Trophoblast cell (in vitro differentiated cells and primary cell): ENCODE results near the gene ZNF559.

Experiments
- DNase-seq, 2 donors: peaks; one replicate each; pipeline ENCODE4 v3.0.0-alpha.2; 2016
- H2AFZ ChIP-seq: 2 replicates; pipeline ENCODE4 v1.6.1; 2013; ENCODE audit warnings: low read length, moderate library complexity, mild to moderate bottlenecking; ENCODE audit not compliant: insufficient read depth, poor library complexity
- H2AK5ac ChIP-seq: 2 replicates; pipeline ENCODE4 v1.6.1; 2013; ENCODE audit warnings: mild to moderate bottlenecking, low read length
- H2BK120ac ChIP-seq: 2 replicates; pipeline ENCODE4 v1.6.1; 2013; ENCODE audit warnings: low read length, mild to moderate bottlenecking, moderate library complexity; ENCODE audit not compliant: insufficient read depth, poor library complexity
- H2BK12ac ChIP-seq: 2 replicates; pipeline ENCODE4 v1.6.1; 2013; ENCODE audit warnings: mild to moderate bottlenecking, low read length, moderate library complexity
- H2BK5ac ChIP-seq: 2 replicates; pipeline ENCODE4 v1.6.1; 2013; ENCODE audit warnings: low read length, low read depth, moderate library complexity, mild to moderate bottlenecking; ENCODE audit not compliant: poor library complexity
- H3K14ac ChIP-seq: 2 replicates; pipeline ENCODE4 v1.6.1; 2013; ENCODE audit warnings: mild to moderate bottlenecking, low read length
- H3K18ac ChIP-seq: 2 replicates; pipeline ENCODE4 v1.6.1; 2013; ENCODE audit warnings: mild to moderate bottlenecking, low read length
- H3K23ac ChIP-seq: 2 replicates; pipeline ENCODE4 v1.6.1; 2013; ENCODE audit warnings: low read length
- H3K27ac ChIP-seq: 2 replicates; pipeline ENCODE4 v1.5.1; 2013; ENCODE audit warnings: low read depth, mild to moderate bottlenecking, inconsistent platforms, low read length, moderate library complexity
- H3K27me3 ChIP-seq: 2 replicates; pipeline ENCODE4 v1.6.1; 2013; ENCODE audit warnings: inconsistent platforms, mild to moderate bottlenecking, low read length, moderate library complexity; ENCODE audit not compliant: insufficient read depth
- H3K36me3 ChIP-seq, 2 experiments: 1 replicate in 1 of 2; 2 replicates in 1 of 2; pipeline ENCODE4 v1.6.1; 2013; ENCODE audit warnings: low read length in 2 of 2, mild to moderate bottlenecking in 2 of 2, moderate library complexity in 1 of 2; ENCODE audit not compliant: insufficient read depth in 2 of 2, control insufficient read depth in 1 of 2
- H3K4ac ChIP-seq: 2 replicates; pipeline ENCODE4 v1.6.1; 2013; ENCODE audit warnings: low read depth, mild to moderate bottlenecking, low read length, moderate library complexity
- H3K4me1 ChIP-seq, 2 experiments: 1 replicate in 1 of 2; 2 replicates in 1 of 2; pipeline ENCODE4 v1.6.1; 2013; ENCODE audit warnings: low read length in 2 of 2, mild to moderate bottlenecking in 2 of 2, moderate library complexity in 1 of 2; ENCODE audit not compliant: insufficient read depth in 2 of 2, control insufficient read depth in 1 of 2
- H3K4me2 ChIP-seq: 2 replicates; pipeline ENCODE4 v1.6.1; 2013; ENCODE audit warnings: inconsistent platforms, mild to moderate bottlenecking, low read length, moderate library complexity
- H3K4me3 ChIP-seq: 2 replicates; pipeline ENCODE4 v1.5.1; 2013; ENCODE audit warnings: mild to moderate bottlenecking, low read depth, low read length, inconsistent platforms
- H3K79me1 ChIP-seq: one replicate; pipeline ENCODE4 v1.6.1; 2013; ENCODE audit warnings: low read length
- H3K79me2 ChIP-seq: 2 replicates; pipeline ENCODE4 v1.6.1; 2013; ENCODE audit warnings: low read length, mild to moderate bottlenecking; ENCODE audit not compliant: control insufficient read depth, insufficient read depth, poor library complexity
- H3K9ac ChIP-seq: 2 replicates; pipeline ENCODE4 v1.6.1; 2013; ENCODE audit warnings: mild to moderate bottlenecking, low read length
- H3K9me3 ChIP-seq: 2 replicates; pipeline ENCODE4 v1.6.1; 2013; ENCODE audit warnings: low read depth, mild to moderate bottlenecking, control low read depth, inconsistent platforms, low read length; ENCODE audit not compliant: insufficient read depth
- H4K12ac ChIP-seq: 2 replicates; pipeline ENCODE4 v1.6.1; 2013; ENCODE audit warnings: low read depth, mild to moderate bottlenecking, low read length, moderate library complexity
- H4K8ac ChIP-seq: 2 replicates; pipeline ENCODE4 v1.6.1; 2013; ENCODE audit warnings: low read depth, mild to moderate bottlenecking, low read length, moderate library complexity
- H4K91ac ChIP-seq: one replicate; pipeline ENCODE4 v1.6.1; 2013; ENCODE audit warnings: low read depth, mild to moderate bottlenecking, low read length, moderate library complexity
- WGBS: extraction: QIAGEN DNeasy Blood & Tissue Kit; methylation state at CpG from one replicate; pipeline ENCODE4 v1.1.7; 2013; ENCODE audit warnings: missing lambda C conversion rate; ENCODE audit not compliant: insufficient read length, insufficient coverage; ENCODE audit errors: extremely low coverage; 5-methylcytosine and 5-hydroxymethylcytosine counted together

Gene ZNF559

DNA sequence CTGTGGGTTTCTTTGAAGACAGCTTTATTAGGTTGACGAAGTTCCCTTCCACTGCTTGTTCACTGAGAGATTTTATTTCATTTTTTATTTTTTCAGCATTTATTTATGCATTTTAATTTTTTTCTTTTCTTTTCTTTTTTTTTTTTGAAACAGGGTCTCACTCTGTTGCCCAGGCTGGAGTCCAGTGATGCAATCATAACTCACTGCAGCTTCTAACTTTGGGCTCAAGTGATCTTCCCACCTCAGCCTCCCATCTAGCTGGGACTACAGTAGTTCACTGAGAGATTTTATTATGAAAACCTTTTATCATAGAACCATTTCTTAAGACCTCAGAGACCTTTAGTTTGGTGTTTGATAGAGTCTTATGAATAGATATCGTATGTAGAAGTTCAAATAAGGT, 28.5 kb downstream of the ZNF559 start:
- Histone ChIP-seq H3K79me1 (no peaks in the 10 kb centered on the region), H3K4ac (no peak overlapping the region), H3K4me1 (no peaks in the 10 kb centered on the region), H4K12ac (no peak overlapping the region), H2BK12ac (no peak overlapping the region), H4K91ac (no peak overlapping the region), H2AK5ac (no peak overlapping the region), H3K36me3 (peaks cover 0 to 2% of the 10 kb centered on the region in 2 experiments), H2BK120ac (no peak overlapping the region), H3K9ac (no peak overlapping the region), H3K4me3 (no peak overlapping the region), H3K23ac (no peak overlapping the region), H3K27me3 (no peaks in the 10 kb centered on the region), H2BK5ac (no peak overlapping the region), H3K79me2 (no peaks in the 10 kb centered on the region), H2AFZ (no peak overlapping the region), H3K4me2 (no peak overlapping the region), H4K8ac (no peak overlapping the region), H3K18ac (no peak overlapping the region), H3K9me3 (peaks cover 15% of the 10 kb centered on the region), H3K27ac (no peak overlapping the region), H3K14ac (no peak overlapping the region)
- DNase-seq: no peak
- WGBS: no CpG with 5 or more reads among the region's 2 CpGs

DNA sequence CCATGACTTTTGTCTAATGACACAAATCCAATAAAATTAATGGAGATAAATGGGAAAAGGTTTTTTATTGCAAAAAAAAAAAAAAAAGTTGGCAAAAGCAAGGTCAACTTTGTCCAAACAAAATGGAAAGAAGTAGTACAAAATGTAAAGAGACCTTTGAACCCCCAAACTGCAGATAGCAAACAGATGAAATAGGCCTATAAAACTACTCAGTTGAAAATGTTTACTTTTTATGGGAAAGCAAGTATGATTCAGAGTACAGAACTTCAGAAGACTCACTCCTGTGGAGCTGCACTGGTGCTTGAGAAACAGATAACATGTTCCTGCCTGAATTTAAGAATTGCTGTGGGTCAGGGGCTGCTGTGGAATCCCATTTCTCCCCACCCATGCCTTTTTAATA, 29.0 kb downstream of the ZNF559 start:
- H3K4me1 ChIP-seq: no peaks in the 10 kb centered on the region
- H3K79me1 ChIP-seq: no peaks in the 10 kb centered on the region
- no peaks in the 10 kb centered on the region for H3K79me2 ChIP-seq
- H3K27me3 ChIP-seq: no peaks in the 10 kb centered on the region
- H3K27ac ChIP-seq: no peak overlapping the region
- H2BK120ac ChIP-seq: no peak overlapping the region
- DNase-seq: no peak
- H3K23ac ChIP-seq: no peak overlapping the region
- H3K36me3 ChIP-seq: peaks cover 0 to 2% of the 10 kb centered on the region in 2 experiments
- no peak overlapping the region for H2BK5ac ChIP-seq
- H3K9ac ChIP-seq: no peak overlapping the region
- no peak overlapping the region for H3K4me3 ChIP-seq
- no peak overlapping the region for H3K18ac ChIP-seq
- no peak overlapping the region for H4K91ac ChIP-seq
- no peak overlapping the region for H3K4me2 ChIP-seq
- peaks cover 17% of the 10 kb centered on the region for H3K9me3 ChIP-seq
- no peak overlapping the region for H2AFZ ChIP-seq
- H2AK5ac ChIP-seq: no peak overlapping the region
- no peak overlapping the region for H4K12ac ChIP-seq
- no peak overlapping the region for H3K4ac ChIP-seq
- H4K8ac ChIP-seq: no peak overlapping the region
- no peak overlapping the region for H3K14ac ChIP-seq
- H2BK12ac ChIP-seq: no peak overlapping the region

DNA sequence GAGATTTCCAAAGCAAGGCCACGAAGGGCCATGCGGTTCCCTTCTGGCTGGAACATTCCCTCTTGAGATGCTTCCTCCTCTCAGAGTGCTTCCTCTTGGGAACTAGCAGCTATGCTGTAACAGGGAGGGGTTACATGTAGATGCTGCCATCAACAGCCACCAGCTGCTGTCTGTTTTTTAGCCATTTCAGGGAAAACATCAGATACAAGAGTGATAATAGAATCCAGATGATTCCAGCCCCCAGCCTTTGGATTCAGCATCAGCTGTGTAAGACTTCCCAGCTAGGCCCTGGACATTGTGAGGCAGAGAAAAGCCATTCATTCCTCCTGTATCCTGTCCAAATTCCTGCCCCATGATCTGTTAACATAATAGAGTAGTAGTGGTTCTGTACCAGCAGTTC, 30.7 kb downstream of the ZNF559 start:
- no peaks in the 10 kb centered on the region for H3K27me3 ChIP-seq
- H3K79me1 ChIP-seq: no peaks in the 10 kb centered on the region
- no peak overlapping the region for H3K27ac ChIP-seq
- H2AK5ac ChIP-seq: no peak overlapping the region
- no peak overlapping the region for H3K4me2 ChIP-seq
- no CpG with 5 or more reads among the region's 2 CpGs for WGBS
- no peak for DNase-seq
- peaks cover 14% of the 10 kb centered on the region for H3K9me3 ChIP-seq
- no peaks in the 10 kb centered on the region for H3K79me2 ChIP-seq
- H3K23ac ChIP-seq: no peak overlapping the region
- H4K91ac ChIP-seq: no peak overlapping the region
- peaks cover 2 to 3% of the 10 kb centered on the region in 2 experiments for H3K36me3 ChIP-seq
- no peak overlapping the region for H3K18ac ChIP-seq
- no peak overlapping the region for H3K14ac ChIP-seq
- no peak overlapping the region for H3K4me3 ChIP-seq
- no peak overlapping the region for H3K9ac ChIP-seq
- H4K12ac ChIP-seq: no peak overlapping the region
- no peak overlapping the region for H4K8ac ChIP-seq
- no peak overlapping the region for H3K4ac ChIP-seq
- H2AFZ ChIP-seq: no peak overlapping the region
- no peak overlapping the region for H2BK120ac ChIP-seq
- H3K4me1 ChIP-seq: no peaks in the 10 kb centered on the region
- H2BK5ac ChIP-seq: no peak overlapping the region
- no peak overlapping the region for H2BK12ac ChIP-seq

DNA sequence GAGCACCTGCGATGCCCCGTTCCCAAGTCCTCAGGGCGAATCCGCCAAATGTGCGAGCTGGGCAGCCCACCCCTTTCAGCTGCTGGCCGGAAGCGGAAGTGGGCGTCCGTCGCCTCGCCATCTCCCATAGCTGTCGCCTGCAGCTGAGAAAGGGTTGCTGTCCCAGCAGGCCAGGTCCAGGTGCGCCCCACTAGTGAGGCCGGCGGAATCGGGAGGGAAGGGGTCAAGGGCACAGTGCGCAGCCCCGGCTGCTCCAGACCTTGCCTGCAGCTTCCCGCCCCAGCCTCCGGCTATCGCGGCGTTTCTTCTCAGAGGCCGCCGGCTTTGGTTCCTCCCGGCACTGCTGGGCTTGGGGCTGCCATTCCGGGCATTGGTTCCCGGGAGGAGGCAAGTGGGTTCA, 38.9 kb downstream of the ZNF559 start, which contains the start of gene ZNF177:
TSS of gene ZNF177 (plus strand) at position 109 of the 400 bp plus-strand sequence. CDS start 15,299 bp downstream, outside the sequence.
- DNase-seq: no peak
- Histone ChIP-seq H3K14ac (no peak within 1 kb of the TSS), H3K27me3 (no peaks in the 10 kb centered on the region), H3K79me1 (no peaks in the 10 kb centered on the region), H3K23ac (no peak within 1 kb of the TSS), H2BK12ac (no peak within 1 kb of the TSS), H3K4me2 (no peak within 1 kb of the TSS), H3K4me1 (no peaks in the 10 kb centered on the region), H3K18ac (no peak within 1 kb of the TSS), H2BK120ac (no peak within 1 kb of the TSS), H3K9ac (no peak within 1 kb of the TSS), H3K4me3 (no peak within 1 kb of the TSS), H3K9me3 (peaks cover 12% of the 10 kb centered on the region), H2BK5ac (no peak within 1 kb of the TSS), H4K12ac (no peak within 1 kb of the TSS), H3K4ac (no peak within 1 kb of the TSS), H3K27ac (no peak within 1 kb of the TSS), H4K8ac (no peak within 1 kb of the TSS), H4K91ac (no peak within 1 kb of the TSS), H3K36me3 (peaks cover 0 to 4% of the 10 kb centered on the region in 2 experiments), H2AFZ (no peak within 1 kb of the TSS), H2AK5ac (no peak within 1 kb of the TSS), H3K79me2 (no peaks in the 10 kb centered on the region)
- no CpG with 5 or more reads among the region's 28 CpGs for WGBS
